ENCODE data around the gene ZIC4. TPM values are rescaled to one million over a fixed set of nuclear protein-coding genes. Genes with fewer than 3 reads are reported as not detected.

The ZIC4 gene
- total RNA-seq, 1 donor: not detected

DNA sequence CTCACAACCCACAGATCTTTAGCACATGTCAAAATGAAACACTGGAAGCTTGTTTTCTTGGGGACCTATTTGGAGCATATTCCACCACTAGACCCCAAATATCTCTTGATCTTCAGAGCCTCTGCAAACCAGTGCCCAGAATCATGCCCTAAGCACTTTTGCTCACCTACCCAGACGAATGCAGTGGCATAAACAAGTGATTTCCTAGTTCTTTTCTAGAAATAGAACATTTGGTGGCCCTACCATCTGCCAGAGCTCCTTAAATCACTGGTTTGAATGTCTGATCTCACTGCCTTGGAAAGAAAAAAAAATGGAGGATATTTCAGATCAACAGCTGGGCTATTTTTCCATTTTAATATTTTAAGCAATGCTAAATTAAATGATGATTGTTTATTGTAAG, 5.3 kb downstream of the ZIC4 start:
- TF ChIP-seq, protein P1, sequence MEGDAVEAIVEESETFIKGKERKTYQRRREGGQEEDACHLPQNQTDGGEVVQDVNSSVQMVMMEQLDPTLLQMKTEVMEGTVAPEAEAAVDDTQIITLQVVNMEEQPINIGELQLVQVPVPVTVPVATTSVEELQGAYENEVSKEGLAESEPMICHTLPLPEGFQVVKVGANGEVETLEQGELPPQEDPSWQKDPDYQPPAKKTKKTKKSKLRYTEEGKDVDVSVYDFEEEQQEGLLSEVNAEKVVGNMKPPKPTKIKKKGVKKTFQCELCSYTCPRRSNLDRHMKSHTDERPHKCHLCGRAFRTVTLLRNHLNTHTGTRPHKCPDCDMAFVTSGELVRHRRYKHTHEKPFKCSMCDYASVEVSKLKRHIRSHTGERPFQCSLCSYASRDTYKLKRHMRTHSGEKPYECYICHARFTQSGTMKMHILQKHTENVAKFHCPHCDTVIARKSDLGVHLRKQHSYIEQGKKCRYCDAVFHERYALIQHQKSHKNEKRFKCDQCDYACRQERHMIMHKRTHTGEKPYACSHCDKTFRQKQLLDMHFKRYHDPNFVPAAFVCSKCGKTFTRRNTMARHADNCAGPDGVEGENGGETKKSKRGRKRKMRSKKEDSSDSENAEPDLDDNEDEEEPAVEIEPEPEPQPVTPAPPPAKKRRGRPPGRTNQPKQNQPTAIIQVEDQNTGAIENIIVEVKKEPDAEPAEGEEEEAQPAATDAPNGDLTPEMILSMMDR (IDR thresholded peaks at IDR 0.05; ENCODE audit: insufficient read depth, low read depth, low read length): no peak
- DNase-seq (ENCODE audit: low read depth): no peak

DNA sequence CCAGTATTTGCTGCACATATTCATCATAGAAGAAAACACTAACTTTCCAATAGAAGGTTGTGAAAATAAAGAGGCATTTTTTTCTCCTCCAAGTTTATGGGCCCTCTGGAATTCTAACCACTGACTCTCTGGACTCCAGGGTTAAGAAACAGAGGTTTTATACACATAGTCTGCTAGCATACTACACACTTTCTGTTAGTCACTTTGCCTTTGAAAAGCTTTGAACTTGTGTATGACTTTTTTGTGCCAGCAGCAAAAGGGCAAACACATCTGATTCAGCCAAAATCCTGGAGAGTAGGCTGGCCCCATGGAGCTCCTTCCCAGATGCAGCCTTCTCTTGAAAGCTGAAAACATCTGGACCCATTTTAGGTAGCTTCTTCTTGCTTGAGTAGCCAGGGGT, 6.2 kb downstream of the ZIC4 start:
- TF ChIP-seq, protein P1 (IDR thresholded peaks at IDR 0.05; ENCODE audit: insufficient read depth, low read depth, low read length): no peak
- no peak overlapping the region for H3K4me3 ChIP-seq (ENCODE audit: low read depth, low read length)
- no peak for DNase-seq (ENCODE audit: low read depth)

More for the DNA sequence above, 5.3 kb downstream of the ZIC4 start:
- H3K4me3 ChIP-seq (ENCODE audit: low read depth, low read length): no peak overlapping the region

DNA sequence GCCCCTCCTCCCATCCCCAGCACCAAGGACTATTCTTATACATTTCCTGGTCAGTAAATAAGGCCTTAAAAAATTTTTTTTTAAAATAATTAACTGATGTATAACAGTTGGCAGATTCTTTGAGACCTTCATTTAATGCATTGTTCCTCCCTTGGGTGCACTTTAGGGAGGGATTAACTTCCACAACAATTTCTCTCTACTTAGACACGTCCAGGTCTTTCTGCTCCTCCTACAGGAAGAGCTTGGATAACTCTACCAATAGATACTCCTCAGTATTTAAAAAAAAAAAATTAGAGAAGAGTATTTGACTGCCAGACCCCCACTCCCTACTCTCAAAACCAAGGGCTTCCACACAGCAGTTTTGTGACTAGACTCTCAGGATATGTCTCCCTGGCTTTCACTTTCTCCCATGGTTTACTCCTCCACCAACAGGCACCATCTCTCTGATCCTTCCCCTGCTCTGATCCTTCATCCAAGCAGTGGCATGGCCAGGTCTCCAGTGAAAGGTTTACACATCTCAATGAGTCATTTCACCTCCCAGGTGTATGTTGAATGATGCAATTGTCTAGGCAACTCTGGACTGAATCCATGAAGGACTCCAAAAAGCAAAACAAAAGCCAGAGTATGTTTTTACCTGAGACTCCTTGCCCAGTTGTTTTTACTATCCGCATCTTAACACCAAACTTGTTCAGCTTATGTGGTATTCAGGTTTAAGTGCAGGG, 7.4 kb downstream of the ZIC4 start:
- H3K4me3 ChIP-seq (ENCODE audit: low read depth, low read length): no peak overlapping the region
- TF ChIP-seq, protein P1 (IDR thresholded peaks at IDR 0.05; ENCODE audit: insufficient read depth, low read depth, low read length): no peak
- no peak for DNase-seq (ENCODE audit: low read depth)

DNA sequence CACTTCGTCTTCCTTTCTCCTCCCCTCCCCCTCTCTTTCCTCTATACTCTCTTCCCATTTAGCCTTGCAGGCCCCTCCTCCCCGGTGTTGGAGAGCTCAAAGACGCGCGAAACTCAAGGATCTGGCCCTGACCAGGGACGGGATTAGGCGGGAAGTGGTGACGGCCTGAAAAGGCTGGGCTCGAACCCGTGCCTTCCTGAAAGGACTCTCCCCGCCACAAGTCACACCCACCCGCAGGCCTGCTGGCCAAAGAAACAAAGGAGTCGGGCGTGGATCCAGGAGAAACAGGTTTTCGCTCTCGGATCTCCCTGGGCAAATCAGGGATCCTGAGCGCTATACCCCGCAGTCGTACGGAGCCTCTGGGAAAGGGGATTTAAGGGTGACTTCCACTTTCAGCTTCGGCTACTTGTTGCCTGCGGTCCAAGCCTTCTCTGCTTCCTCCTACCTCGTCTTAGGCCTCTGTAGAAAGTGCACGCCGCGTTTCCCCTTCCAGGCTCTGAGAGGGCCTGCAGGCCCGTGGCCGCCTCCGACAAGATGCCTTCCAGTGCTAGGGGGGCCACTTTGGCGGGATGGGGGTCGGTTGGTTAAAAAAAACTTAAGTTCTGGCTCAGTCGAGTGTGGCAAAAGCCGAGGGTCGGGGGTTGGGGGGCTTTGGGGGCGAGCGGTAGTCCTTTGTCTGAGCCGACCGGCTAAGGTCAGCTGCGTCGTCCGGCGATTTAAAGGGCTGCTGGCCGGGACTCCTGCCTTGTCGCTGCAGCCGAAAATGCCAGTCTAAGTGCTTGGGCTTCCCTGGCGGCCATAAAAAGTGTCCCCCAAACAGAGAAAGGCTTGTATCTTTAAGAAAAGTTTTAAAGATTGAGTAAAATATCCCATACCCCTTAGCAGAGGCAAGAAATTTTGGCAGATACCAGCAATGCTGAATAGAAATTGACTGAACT, 8.2 kb downstream of the ZIC4 start:
- no peak overlapping the region for H3K4me3 ChIP-seq (ENCODE audit: low read depth, low read length)
- TF ChIP-seq, protein P1 (IDR thresholded peaks at IDR 0.05; ENCODE audit: insufficient read depth, low read depth, low read length): no peak
- DNase-seq (ENCODE audit: low read depth): no peak

DNA sequence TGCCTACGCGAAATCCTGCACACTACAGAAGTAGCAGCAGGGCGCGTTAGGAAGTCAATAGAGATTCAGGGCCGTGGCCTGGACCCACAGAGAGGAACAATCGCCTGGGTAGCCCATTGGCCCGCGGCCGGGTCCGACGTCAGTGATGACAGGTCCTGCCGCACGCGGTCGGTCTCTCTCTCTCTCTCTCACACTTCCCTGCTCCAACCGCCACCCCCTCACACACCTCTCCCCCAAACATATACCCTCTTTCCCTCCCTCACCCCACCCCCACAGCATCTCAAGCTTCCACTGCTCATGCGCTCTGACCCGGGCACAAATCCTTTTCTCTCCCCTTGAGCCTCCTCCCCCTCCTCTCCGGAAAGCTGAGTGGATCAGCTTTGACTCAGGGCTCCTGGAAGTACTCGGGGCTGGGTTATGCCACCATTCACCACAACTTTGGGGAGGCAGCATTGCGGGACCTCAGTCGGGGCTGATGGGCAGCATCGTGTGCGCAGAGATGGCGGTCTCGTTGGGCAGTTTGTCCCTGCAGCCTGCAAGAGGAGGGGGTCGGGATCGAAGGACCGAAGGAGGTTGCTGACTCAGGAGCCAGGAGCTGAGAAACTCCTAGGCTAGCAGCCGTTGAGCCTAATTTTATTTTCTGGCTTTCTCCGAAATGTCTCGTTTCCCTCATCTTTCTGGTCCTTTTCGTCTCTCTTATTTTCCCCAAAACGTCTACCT, 9.0 kb downstream of the ZIC4 start:
- no peak for DNase-seq (ENCODE audit: low read depth)
- TF ChIP-seq, protein P1 (IDR thresholded peaks at IDR 0.05; ENCODE audit: insufficient read depth, low read depth, low read length): no peak
- no peak overlapping the region for H3K4me3 ChIP-seq (ENCODE audit: low read depth, low read length)

DNA sequence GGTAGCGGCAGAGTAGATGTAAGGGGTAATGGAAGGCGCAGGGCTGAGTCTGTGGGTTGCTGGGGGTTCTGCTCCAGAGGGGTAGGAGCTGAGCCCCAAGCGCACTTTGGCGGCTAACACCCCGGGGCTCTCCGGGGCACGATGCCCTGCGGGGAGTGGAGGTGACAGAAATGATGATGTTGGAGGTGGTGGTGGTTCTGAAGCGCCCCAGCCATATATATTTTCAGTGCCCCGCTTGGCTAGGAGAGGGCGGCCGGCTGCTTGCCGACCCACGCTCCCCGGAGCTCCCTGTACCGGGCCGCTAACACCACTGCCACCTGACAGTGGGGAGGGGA, 9.7 kb downstream of the ZIC4 start:
- TF ChIP-seq, protein P1 (IDR thresholded peaks at IDR 0.05; ENCODE audit: insufficient read depth, low read depth, low read length): no peak
- no peak for DNase-seq (ENCODE audit: low read depth)
- H3K4me3 ChIP-seq (ENCODE audit: low read depth, low read length): no peak overlapping the region
